Peyer's patch (tissue), 4 donors: ENCODE data around the gene RABAC1. TPM values are rescaled to one million over a fixed set of nuclear protein-coding genes. Genes with fewer than 3 reads are reported as not detected.

ENCODE experiments used
- DNase-seq, 3 donors: peaks; one replicate each; pipeline ENCODE4 v3.0.0-alpha.2; 2017 to 2019
- H3K27ac ChIP-seq, 4 donors: fragments of 200-600 bp; sonication (generic); one replicate each; pipeline ENCODE4 v1.5.1; 2016 to 2019
- H3K27me3 ChIP-seq, 2 donors: fragments of 200-600 bp; sonication (generic); one replicate each; pipeline ENCODE4 v1.5.1; 2019
- H3K36me3 ChIP-seq, 3 donors: fragments of 200-600 bp; sonication (generic); one replicate each; pipeline ENCODE4 v1.5.1; 2016 to 2019
- H3K4me1 ChIP-seq, 4 donors: fragments of 200-600 bp; sonication (generic); one replicate each; pipeline ENCODE4 v1.5.1; 2016 to 2019
- H3K4me3 ChIP-seq, 4 donors: fragments of 200-600 bp; sonication (generic); 1 replicate in 3 of 4; 2 replicates in 1 of 4; pipeline ENCODE4 v1.5.1; 2016 to 2019; ENCODE audit warnings: mild to moderate bottlenecking in 1 of 4
- H3K9me3 ChIP-seq, 4 donors: fragments of 200-600 bp; sonication (generic); one replicate each; pipeline ENCODE4 v1.5.1; 2016 to 2019; ENCODE audit warnings: mild to moderate bottlenecking in 1 of 4
- POLR2A ChIP-seq, 2 donors: fragments of 450-650 bp; IDR thresholded peaks; one replicate each; pipeline ENCODE4 v1.5.1; 2017; ENCODE audit warnings: antibody characterized with exemption in 2 of 2, mild to moderate bottlenecking in 2 of 2, moderate library complexity in 2 of 2
- total RNA-seq, 4 donors: library from RNA; depleted of rRNA; stranded (reverse); fragments of >200 nt; gene quantifications; one replicate each; pipeline ENCODE4 v1.1.0, GENCODE V29; 2016
- TF ChIP-seq, protein P1 (sequence below), 6 experiments: fragments of 450-650 bp in 4 of 6; fragments of 200-600 bp in 2 of 6; sonication (generic) in 1 of 6; IDR thresholded peaks; one replicate each; pipeline ENCODE4 v1.5.1; 2017 to 2019; ENCODE audit warnings: antibody characterized with exemption in 6 of 6, mild to moderate bottlenecking in 3 of 6, moderate library complexity in 1 of 6

The RABAC1 gene
- total RNA-seq, 4 donors from 2014 or later, result 81.7 to 146 (median 124) TPM

DNA sequence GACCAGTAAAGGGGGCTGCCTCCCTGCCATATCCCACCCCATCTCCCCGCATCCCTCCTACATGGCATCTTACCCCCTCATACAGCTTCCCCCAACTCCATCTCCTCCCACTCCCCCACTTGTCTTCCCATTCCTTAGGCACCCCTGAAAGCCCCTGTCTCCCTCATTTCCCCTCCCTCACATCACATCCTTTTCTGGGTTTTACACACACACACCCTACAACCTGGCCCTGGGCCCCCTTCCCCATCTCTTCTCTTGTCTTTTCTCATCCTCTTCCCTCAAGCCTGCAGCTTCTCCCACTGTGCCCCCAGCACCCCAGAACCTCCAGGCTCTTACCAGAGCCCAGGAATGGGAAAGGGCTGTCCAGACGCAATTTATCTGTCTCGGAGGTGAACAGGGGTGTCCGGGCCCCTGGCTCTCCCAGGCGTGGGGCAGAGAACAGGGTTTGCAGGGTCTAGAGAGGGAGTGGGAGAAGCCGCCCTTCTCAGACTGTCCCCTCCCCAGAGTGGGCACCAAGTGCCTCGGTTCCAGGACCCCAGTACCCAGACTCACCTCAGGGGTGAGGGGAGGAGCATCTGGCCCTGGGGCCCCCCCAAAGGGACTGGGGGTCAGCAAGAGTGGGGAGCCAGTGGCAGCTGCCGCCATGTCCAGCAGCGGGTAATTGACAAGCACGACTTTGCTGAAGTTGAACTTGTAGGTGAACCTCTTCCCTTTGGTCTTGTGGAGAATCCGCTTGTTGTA is 50.2 kb downstream of the RABAC1 start:
- H3K27me3 ChIP-seq, result peaks cover 0 to 17% of the 10 kb centered on the region in 2 donors
- H3K9me3 ChIP-seq, result no peaks in the 10 kb centered on the region
- H3K27ac ChIP-seq, result no peak overlapping the region
- peaks cover 0 to 38% (median 0%) of the 10 kb centered on the region in 3 donors for H3K36me3 ChIP-seq
- no peak for TF ChIP-seq POLR2A (IDR thresholded peaks at IDR 0.05)
- TF ChIP-seq, protein P1, sequence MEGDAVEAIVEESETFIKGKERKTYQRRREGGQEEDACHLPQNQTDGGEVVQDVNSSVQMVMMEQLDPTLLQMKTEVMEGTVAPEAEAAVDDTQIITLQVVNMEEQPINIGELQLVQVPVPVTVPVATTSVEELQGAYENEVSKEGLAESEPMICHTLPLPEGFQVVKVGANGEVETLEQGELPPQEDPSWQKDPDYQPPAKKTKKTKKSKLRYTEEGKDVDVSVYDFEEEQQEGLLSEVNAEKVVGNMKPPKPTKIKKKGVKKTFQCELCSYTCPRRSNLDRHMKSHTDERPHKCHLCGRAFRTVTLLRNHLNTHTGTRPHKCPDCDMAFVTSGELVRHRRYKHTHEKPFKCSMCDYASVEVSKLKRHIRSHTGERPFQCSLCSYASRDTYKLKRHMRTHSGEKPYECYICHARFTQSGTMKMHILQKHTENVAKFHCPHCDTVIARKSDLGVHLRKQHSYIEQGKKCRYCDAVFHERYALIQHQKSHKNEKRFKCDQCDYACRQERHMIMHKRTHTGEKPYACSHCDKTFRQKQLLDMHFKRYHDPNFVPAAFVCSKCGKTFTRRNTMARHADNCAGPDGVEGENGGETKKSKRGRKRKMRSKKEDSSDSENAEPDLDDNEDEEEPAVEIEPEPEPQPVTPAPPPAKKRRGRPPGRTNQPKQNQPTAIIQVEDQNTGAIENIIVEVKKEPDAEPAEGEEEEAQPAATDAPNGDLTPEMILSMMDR (IDR thresholded peaks at IDR 0.05), result no peak
- DNase-seq, result no peak
- H3K4me3 ChIP-seq, result no peak overlapping the region
- peaks cover 0 to 23% (median 17%) of the 10 kb centered on the region in 4 donors for H3K4me1 ChIP-seq

DNA sequence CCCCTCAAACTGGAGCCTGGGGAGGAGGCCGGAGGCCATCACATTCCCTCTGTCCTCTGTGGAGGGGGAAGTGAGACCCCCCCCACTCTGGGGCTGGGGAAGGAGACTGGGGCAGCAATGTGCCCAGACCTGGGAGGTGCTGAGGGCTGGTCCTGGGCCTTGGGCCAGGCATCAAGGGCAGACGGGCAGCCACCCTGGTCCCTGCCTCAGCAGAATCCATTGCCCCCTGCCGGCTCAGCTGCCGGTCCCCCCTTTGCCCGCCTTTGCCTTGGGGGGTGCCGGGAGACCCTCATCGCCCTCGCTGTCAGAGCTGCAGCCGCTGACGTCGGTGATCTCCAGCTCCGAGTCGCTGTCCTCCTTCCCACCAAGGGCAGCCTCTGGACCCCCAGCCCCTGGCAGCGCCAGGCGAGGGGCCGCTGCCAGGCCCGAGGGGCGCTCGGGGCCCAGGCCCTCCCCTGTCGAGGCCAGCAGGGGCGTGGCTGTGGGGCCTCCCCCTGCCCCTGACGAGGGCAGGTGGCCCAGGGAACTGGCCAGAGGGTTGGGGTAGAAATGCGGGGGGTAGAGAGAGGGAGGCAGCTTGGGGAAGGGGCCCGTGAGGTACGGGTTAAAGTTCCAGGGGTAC is 51.0 kb downstream of the RABAC1 start:
- Histone ChIP-seq H3K36me3 (peaks cover 0 to 46% (median 0%) of the 10 kb centered on the region in 3 donors), H3K27ac (no peak overlapping the region), H3K27me3 (peaks cover 0 to 9% of the 10 kb centered on the region in 2 donors), H3K4me3 (no peak overlapping the region), H3K4me1 (peaks cover 0 to 16% (median 16%) of the 10 kb centered on the region in 4 donors), H3K9me3 (no peaks in the 10 kb centered on the region)
- TF ChIP-seq, protein P1 (IDR thresholded peaks at IDR 0.05), result no peak
- TF ChIP-seq POLR2A (IDR thresholded peaks at IDR 0.05), result no peak
- no peak for DNase-seq

DNA sequence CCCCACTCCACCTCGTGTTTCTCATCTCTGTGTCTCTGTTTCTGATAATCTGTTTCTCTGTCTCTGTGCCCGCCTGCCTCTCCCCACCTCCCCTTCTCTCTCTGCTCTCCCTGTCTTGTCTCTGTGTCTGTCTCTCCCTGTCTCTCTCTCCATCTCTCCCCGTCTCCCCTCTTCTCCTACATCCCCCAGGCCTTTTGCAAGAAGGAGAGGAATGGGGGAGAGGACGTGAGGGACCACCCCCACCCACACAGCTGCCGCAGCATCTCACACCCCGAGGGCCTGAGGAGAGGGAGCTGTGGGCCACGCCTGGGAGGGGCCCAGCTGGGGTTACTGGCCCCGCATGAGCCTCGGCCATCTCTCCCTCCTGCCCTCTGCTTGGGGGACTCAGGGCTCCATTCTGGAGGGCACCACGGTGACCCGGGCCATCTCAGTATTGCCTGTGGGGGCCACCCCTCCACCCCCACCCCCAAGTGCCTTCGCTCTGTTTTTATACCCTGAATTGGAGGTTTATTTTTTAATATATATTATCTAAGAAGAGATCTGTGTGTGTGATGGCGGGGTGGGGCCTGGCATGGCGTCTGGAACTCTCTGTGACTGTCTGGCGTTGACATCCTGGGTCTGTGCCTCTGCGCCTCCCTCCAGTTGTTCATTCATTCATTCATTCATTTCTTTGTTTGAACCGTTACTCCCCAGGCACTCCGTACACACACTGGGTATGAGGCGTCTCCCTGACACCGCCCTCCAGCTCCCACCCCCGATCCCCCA is 52.0 kb downstream of the RABAC1 start:
- Histone ChIP-seq H3K27ac (no peak overlapping the region), H3K27me3 (no peaks in the 10 kb centered on the region), H3K4me3 (no peak overlapping the region), H3K9me3 (no peaks in the 10 kb centered on the region), H3K36me3 (peaks cover 0 to 56% (median 0%) of the 10 kb centered on the region in 3 donors), H3K4me1 (peaks cover 0 to 10% (median 6%) of the 10 kb centered on the region in 4 donors)
- DNase-seq, result no peak
- no peak for TF ChIP-seq POLR2A (IDR thresholded peaks at IDR 0.05)
- TF ChIP-seq, protein P1 (IDR thresholded peaks at IDR 0.05), result no peak

Other genes starting within 250 kb of the RABAC1 start
- gene CEACAM6, start 203.8 kb downstream of the RABAC1 start, total RNA-seq, result 10 to 100 TPM in 2 of 4 donors, 1 to 10 TPM in 1, not detected in 1; 6.8 to 31.9 (median 10.5) TPM
- not detected for gene CEACAM3, start 162.7 kb downstream of the RABAC1 start, total RNA-seq
- not detected for gene LYPD4, start 114.6 kb downstream of the RABAC1 start, total RNA-seq
- gene DMRTC2, start 114.3 kb downstream of the RABAC1 start, total RNA-seq, result not detected
- 100 to 1,000 TPM; 363 to 861 (median 619) TPM for gene RPS19, start 99.1 kb downstream of the RABAC1 start, total RNA-seq
- 10 to 100 TPM in 1 of 4 donors, 1 to 10 TPM in 3; 2.8 to 65.2 (median 4.2) TPM for gene CD79A, start 82.0 kb downstream of the RABAC1 start, total RNA-seq
- gene ARHGEF1, start 76.1 kb downstream of the RABAC1 start, total RNA-seq, result 100 to 1,000 TPM in 3 of 4 donors, 10 to 100 TPM in 1; 90.0 to 368 (median 148) TPM
- 1 to 10 TPM in 2 of 4 donors, under 1 TPM in 1, not detected in 1; 0.94 to 1.7 (median 1.7) TPM for gene ERFL, start 30.9 kb downstream of the RABAC1 start, total RNA-seq
- 1 to 10 TPM in 1 of 4 donors, under 1 TPM in 3; 0.35 to 1.3 (median 0.81) TPM for gene ATP1A3, start 34.9 kb upstream of the RABAC1 start, total RNA-seq
- 1 to 10 TPM in 2 of 4 donors, under 1 TPM in 2; 0.57 to 7.4 (median 0.89) TPM for gene GRIK5, start 110.9 kb upstream of the RABAC1 start, total RNA-seq
- gene ZNF574, start 116.8 kb upstream of the RABAC1 start, total RNA-seq, result 10 to 100 TPM; 11.0 to 24.2 (median 17.0) TPM
- gene POU2F2, start 173.1 kb upstream of the RABAC1 start, total RNA-seq, result 10 to 100 TPM in 1 of 4 donors, 1 to 10 TPM in 2, under 1 TPM in 1; 0.88 to 30.5 (median 3.2) TPM